Endothelial cell (in vitro differentiated cells): ENCODE results near the gene GBX2. TPM values are rescaled to one million over a fixed set of nuclear protein-coding genes. Genes with fewer than 3 reads are reported as not detected.

Experiments
- DNase-seq: peaks from one replicate; pipeline ENCODE4 v3.0.0; 2021; ENCODE audit warnings: low spot score
- H3K27ac Mint-ChIP-seq: one replicate; pipeline ENCODE4 v1.8.0; 2021; ENCODE audit warnings: mixed read lengths, inconsistent platforms; ENCODE audit not compliant: unreplicated experiment
- H3K27me3 Mint-ChIP-seq: one replicate; pipeline ENCODE4 v1.8.0; 2021; ENCODE audit warnings: mild to moderate bottlenecking, moderate library complexity, mixed read lengths, inconsistent platforms; ENCODE audit not compliant: unreplicated experiment
- H3K36me3 Mint-ChIP-seq: one replicate; pipeline ENCODE4 v1.8.0; 2021; ENCODE audit warnings: mild to moderate bottlenecking, low read depth, mixed read lengths, inconsistent platforms; ENCODE audit not compliant: unreplicated experiment
- H3K4me1 Mint-ChIP-seq: one replicate; pipeline ENCODE4 v1.8.0; 2021; ENCODE audit warnings: mild to moderate bottlenecking, mixed read lengths, inconsistent platforms; ENCODE audit not compliant: unreplicated experiment
- H3K4me3 Mint-ChIP-seq: one replicate; pipeline ENCODE4 v1.8.0; 2021; ENCODE audit warnings: mild to moderate bottlenecking, mixed read lengths, inconsistent platforms; ENCODE audit not compliant: unreplicated experiment
- H3K9me3 Mint-ChIP-seq: one replicate; pipeline ENCODE4 v1.8.0; 2021; ENCODE audit warnings: mixed read lengths, inconsistent platforms; ENCODE audit not compliant: unreplicated experiment
- total RNA-seq: library from RNA; stranded (reverse); fragmentation: NEBNext Ultra II Directional; extraction: Animal tissue kit (Norgen Biotek cat#: 25700); gene quantifications from one replicate; pipeline ENCODE4 v1.2.1, GENCODE V29; 2021; ENCODE audit not compliant: unreplicated experiment
- TF ChIP-seq, protein P1 (sequence below): fragments of 200-600 bp; sonication (generic); IDR thresholded peaks from one replicate; pipeline ENCODE4 v1.5.0; 2021; ENCODE audit warnings: antibody characterized with exemption; ENCODE audit not compliant: unreplicated experiment

The GBX2 gene
- total RNA-seq, 1 donor from 2014 or later = 3.5 TPM

DNA sequence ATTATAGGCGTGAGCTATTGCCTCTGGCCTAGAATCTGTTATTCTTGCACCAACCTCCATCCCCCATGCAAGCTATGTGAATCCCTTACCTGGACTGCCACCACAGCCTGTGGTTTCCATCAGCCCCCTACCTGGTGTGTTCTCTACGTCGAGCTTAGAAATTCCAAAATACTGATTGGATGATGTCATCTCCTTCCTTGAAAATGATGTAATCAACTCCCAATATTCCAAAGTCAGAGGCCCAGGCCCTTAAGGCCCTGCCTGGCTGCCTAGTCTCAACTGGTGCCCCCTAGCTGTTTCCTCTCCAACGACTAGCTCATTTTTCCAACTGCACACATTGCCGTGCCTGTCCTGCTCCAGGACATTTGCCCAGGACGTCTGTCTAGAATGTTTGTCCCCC is 41.3 kb upstream of the GBX2 start:
- Mint-ChIP-seq H3K4me3 (no peak overlapping the region), H3K36me3 (no peaks in the 10 kb centered on the region), H3K27ac (no peak overlapping the region), H3K4me1 (no peaks in the 10 kb centered on the region), H3K27me3 (peaks cover 2% of the 10 kb centered on the region), H3K9me3 (no peaks in the 10 kb centered on the region)
- no peak for DNase-seq
- TF ChIP-seq, protein P1, sequence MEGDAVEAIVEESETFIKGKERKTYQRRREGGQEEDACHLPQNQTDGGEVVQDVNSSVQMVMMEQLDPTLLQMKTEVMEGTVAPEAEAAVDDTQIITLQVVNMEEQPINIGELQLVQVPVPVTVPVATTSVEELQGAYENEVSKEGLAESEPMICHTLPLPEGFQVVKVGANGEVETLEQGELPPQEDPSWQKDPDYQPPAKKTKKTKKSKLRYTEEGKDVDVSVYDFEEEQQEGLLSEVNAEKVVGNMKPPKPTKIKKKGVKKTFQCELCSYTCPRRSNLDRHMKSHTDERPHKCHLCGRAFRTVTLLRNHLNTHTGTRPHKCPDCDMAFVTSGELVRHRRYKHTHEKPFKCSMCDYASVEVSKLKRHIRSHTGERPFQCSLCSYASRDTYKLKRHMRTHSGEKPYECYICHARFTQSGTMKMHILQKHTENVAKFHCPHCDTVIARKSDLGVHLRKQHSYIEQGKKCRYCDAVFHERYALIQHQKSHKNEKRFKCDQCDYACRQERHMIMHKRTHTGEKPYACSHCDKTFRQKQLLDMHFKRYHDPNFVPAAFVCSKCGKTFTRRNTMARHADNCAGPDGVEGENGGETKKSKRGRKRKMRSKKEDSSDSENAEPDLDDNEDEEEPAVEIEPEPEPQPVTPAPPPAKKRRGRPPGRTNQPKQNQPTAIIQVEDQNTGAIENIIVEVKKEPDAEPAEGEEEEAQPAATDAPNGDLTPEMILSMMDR = no peak

DNA sequence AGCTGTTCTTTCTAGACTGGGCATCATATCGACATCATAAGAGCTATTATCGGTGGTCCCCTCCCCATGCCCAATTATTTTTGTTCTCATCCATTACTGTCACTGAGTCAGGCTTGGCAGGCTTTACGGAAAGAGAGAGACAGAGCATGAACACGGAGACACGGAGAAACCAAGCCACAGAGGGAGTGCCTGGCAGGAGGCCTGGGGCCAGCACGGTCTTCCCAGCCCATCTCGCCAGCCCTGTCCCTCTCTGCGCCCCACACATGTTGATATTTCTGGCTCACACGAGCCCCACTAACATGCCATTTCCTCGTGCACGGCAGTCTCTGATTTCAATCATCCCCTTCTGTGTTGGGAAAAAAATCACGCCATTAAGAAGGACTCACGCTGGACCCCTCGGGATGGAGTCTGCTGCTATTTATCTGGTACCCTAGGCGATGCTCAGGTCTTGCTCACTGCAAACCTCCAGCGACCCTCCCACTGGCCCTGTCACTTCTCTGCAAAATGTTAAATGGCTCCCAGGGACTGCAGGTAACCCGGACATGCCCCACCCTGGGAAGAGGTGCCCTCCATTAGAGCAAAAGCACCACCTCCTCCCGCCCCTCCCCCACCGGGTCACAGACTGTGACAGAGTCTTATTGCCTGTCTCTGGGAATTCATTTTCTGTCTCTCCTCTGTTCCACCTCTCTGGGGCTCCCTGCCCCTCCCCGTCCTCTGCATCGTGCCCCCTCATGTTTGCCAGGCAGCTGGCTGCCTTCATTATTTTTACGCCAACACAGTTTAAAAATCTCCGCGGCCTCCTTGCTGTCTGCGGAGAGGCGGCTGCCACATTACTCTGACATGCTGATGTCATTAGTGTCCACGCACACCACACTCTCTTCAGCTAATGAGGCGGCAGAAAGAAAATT is 40.1 kb upstream of the GBX2 start:
- TF ChIP-seq, protein P1 = no peak
- H3K4me1 Mint-ChIP-seq = no peaks in the 10 kb centered on the region
- H3K27me3 Mint-ChIP-seq = peaks cover 2% of the 10 kb centered on the region
- DNase-seq = no peak
- H3K27ac Mint-ChIP-seq = no peak overlapping the region
- H3K9me3 Mint-ChIP-seq = no peaks in the 10 kb centered on the region
- H3K36me3 Mint-ChIP-seq = no peaks in the 10 kb centered on the region
- H3K4me3 Mint-ChIP-seq = no peak overlapping the region

DNA sequence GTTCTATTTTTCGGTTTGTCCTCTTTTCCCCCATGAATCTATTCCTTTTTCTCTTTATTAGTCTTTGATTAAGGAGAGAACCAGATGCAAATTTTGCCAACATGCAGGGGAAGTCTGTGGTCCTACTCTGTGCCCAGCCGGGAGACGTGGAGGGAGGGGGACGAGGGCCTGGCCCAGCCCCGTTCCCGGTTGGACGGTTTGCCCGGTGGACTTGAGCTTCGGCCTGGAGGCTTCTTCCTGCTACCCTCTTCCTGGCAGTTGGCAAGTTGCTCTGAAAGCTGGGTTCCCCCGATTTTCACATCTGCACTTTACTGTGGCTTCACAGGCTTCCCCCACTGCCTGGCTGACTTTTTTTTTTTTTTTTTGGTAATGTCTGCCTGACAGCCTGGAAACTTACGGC is 39.3 kb upstream of the GBX2 start:
- Mint-ChIP-seq H3K27ac (no peak overlapping the region), H3K4me1 (no peaks in the 10 kb centered on the region), H3K27me3 (peaks cover 2% of the 10 kb centered on the region), H3K36me3 (no peaks in the 10 kb centered on the region), H3K9me3 (no peaks in the 10 kb centered on the region), H3K4me3 (no peak overlapping the region)
- no peak for DNase-seq
- TF ChIP-seq, protein P1 = no peak

DNA sequence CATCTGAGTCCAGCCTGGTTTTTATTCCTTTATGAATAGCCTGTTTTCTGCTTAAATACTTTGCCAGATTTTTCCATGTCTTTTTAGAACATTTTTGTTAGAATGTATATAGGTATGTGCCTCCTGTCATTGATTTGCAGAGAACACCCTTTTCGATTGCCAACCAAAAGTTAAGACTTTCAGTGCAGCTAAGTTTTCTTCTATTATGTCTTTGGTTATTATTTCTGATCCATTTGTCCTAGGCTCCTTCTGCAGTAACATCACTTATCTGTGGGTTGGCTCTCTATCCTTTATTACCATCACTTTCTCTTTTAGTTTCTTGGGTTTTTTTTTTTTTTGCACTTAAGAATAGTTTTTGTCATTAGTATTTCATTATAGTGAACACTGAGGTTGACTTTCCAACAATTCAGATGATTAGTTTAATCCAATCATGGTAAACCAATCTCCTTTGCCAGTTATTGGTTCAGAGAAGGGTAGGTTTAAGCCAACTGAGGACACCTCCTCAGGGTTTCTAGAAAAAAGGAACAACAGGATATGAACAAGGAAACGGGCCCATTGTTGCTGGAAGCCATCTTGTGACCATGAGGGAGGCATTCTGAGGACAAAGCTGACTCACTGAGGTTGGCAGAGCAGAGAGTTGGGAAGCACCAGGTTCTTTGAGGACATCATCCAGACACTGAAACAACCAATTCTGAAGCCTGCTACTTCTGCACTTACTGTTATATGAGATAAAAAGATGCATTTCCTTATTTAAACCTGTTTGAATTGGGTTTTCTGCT is 37.9 kb upstream of the GBX2 start:
- no peak overlapping the region for H3K27ac Mint-ChIP-seq
- H3K36me3 Mint-ChIP-seq = no peaks in the 10 kb centered on the region
- no peak for DNase-seq
- no peak overlapping the region for H3K4me3 Mint-ChIP-seq
- TF ChIP-seq, protein P1 = no peak
- H3K27me3 Mint-ChIP-seq = peaks cover 2% of the 10 kb centered on the region
- no peaks in the 10 kb centered on the region for H3K9me3 Mint-ChIP-seq
- H3K4me1 Mint-ChIP-seq = no peaks in the 10 kb centered on the region
